Left lung (tissue), 10 donors: ENCODE measurements around the gene SF1. TPM values are rescaled to one million over a fixed set of nuclear protein-coding genes. Genes with fewer than 3 reads are reported as not detected.
A peak's percentile ranks its signal among the peaks of the same experiment; 100 is the strongest.

Source experiments
- ATAC-seq: fragments of 200-7000 bp; cut with Tn5 transposase; one replicate; pipeline ENCODE4 v1.9.1; 2020; ENCODE audit warnings: moderate library complexity
- DNase-seq, 4 donors: peaks; one replicate each; pipeline ENCODE4 v3.0.0-alpha.2; 2013 to 2020
- H3K27ac ChIP-seq, 2 donors: fragments of 200-600 bp; sonication (generic) in 1 of 2; one replicate each; pipeline versions ENCODE4 v1.5.0 to v1.8.0; 2020 to 2021
- H3K27me3 ChIP-seq, 2 donors: fragments of 200-600 bp; sonication (generic) in 1 of 2; one replicate each; pipeline versions ENCODE4 v1.5.0 to v1.8.0; 2020 to 2021
- H3K36me3 ChIP-seq, 2 donors: fragments of 200-600 bp; sonication (generic) in 1 of 2; one replicate each; pipeline versions ENCODE4 v1.5.0 to v1.8.0; 2020 to 2021
- H3K4me1 ChIP-seq, 2 donors: fragments of 200-600 bp; one replicate each; pipeline ENCODE4 v1.8.0; 2021
- H3K4me3 ChIP-seq, 2 donors: fragments of 200-600 bp; sonication (generic) in 1 of 2; one replicate each; pipeline versions ENCODE4 v1.5.0 to v1.8.0; 2020 to 2021; ENCODE audit warnings: mild to moderate bottlenecking in 1 of 2
- H3K9me3 ChIP-seq, 2 donors: fragments of 200-600 bp; sonication (generic) in 1 of 2; one replicate each; pipeline versions ENCODE4 v1.5.0 to v1.8.0; 2020 to 2021
- intact Hi-C, 2 donors: fragments of 100-400 bp; cut with DNase I; formaldehyde crosslinking; loops; one replicate each; pipeline versions ENCODE4 v1.11.2 to v1.14.2; 2022
- polyA plus RNA-seq, 6 donors: library from polyadenylated mRNA; unstranded; fragments of 120-200 nt; gene quantifications; one replicate each; pipeline ENCODE4 v1.2.1, GENCODE V29; 2013; ENCODE audit not compliant: insufficient read length in 6 of 6
- total RNA-seq, 2 donors: library from RNA; stranded (reverse); fragmentation: NEBNext Ultra II Directional; extraction: Animal tissue kit (Norgen Biotek cat#: 25700); gene quantifications; one replicate each; pipeline ENCODE4 v1.2.1, GENCODE V29; 2021
- TF ChIP-seq, protein P1 (sequence below), 2 donors: fragments of 200-600 bp; sonication (generic) in 1 of 2; IDR thresholded peaks; one replicate each; pipeline versions ENCODE4 v1.5.0 to v1.8.0; 2021; ENCODE audit warnings: antibody characterized with exemption in 2 of 2
- donor health status: DM: no; HTN: yes; CAD: no.
- donor health status: DM: no; HTN: no; CAD: no.

Gene SF1
- total and polyA plus RNA-seq, 8 donors = 169 to 519 (median 446) TPM

DNA sequence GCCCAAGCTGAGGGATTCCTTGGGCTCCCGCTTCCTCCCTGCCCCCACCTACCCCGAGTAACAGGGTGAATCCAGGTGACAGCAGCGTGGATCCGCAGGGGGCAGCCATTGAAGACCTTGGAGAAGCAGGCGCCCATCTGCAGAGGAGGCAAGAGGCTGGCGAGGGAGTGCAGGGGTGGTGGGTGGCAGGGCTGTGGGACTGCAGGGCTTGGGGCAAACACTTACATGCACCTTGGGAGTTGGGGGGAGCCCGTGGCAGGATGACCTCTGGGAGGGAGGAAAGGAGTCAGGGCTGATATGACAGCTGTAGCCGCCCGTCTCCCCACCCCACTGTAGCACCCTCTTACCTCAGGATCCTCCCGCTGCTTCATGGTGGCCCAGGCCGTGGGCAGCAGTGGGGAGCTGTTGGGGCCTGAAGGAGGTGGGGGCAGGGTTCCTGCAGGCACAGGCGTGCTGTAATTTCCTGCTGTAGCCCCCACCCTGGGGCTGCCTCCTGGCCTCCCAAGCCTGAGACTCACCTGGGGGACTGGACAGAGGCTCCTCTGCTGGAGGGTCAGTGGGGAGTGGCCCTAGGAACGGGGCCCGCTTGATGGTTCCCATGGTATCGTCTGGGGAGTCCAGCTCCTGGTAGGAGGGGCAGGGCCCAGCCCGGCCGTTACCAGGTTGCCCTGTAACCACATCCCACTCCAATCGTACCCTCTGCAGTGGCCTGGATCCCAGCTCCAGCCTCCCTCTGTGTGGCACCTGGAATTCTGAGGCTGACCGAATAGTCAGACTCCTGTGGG, 18.6 kb upstream of the SF1 start:
- H3K27ac ChIP-seq = no peak overlapping the region

DNA sequence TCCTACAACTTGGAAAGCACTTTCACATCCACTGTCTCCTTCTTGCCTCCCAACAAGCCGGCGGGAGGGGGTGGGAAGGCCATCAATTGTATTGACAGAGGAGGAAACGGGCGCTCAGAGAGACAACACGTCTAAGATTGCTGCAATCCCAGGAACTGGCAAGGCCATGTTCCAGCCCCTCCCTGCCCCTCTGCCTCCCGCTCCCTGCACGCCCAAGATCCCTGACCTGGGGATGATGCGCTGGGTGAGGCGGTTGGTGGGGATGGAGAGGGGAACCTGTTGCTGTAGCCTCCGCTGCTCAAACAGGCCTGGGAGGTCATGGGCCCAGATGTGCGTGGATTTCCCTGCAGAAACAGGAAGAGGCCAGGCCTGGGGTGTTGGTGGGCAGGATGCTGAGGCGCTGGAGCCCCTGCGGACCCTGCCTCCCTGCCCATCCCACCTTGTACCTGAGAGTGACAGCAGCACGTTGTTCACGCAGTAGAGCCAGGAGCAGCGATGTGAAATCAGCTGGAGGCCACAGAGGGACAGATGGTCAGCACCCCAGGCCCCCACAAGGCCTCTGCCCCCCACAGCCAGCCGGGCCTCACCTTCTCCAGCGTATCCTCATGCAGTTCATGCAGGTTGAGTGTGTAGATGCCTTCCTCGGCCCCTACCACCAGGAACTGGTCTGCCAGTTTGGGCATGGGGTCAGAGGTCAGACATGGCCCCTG, 17.9 kb upstream of the SF1 start:
- no peak for DNase-seq
- Histone ChIP-seq H3K4me1 (peaks cover 0 to 21% of the 10 kb centered on the region in 2 donors), H3K36me3 (peaks cover 0 to 44% of the 10 kb centered on the region in 2 donors), H3K4me3 (no peak overlapping the region), H3K27ac (no peak overlapping the region), H3K27me3 (no peaks in the 10 kb centered on the region), H3K9me3 (no peaks in the 10 kb centered on the region)
- no peak for ATAC-seq
- intact Hi-C loops = no loop called here
- TF ChIP-seq, protein P1, sequence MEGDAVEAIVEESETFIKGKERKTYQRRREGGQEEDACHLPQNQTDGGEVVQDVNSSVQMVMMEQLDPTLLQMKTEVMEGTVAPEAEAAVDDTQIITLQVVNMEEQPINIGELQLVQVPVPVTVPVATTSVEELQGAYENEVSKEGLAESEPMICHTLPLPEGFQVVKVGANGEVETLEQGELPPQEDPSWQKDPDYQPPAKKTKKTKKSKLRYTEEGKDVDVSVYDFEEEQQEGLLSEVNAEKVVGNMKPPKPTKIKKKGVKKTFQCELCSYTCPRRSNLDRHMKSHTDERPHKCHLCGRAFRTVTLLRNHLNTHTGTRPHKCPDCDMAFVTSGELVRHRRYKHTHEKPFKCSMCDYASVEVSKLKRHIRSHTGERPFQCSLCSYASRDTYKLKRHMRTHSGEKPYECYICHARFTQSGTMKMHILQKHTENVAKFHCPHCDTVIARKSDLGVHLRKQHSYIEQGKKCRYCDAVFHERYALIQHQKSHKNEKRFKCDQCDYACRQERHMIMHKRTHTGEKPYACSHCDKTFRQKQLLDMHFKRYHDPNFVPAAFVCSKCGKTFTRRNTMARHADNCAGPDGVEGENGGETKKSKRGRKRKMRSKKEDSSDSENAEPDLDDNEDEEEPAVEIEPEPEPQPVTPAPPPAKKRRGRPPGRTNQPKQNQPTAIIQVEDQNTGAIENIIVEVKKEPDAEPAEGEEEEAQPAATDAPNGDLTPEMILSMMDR (IDR thresholded peaks at IDR 0.05) = no peak

More for the DNA sequence above, 18.6 kb upstream of the SF1 start:
- Histone ChIP-seq H3K27me3 (no peaks in the 10 kb centered on the region), H3K9me3 (no peaks in the 10 kb centered on the region), H3K4me3 (no peak overlapping the region), H3K4me1 (peaks cover 0 to 28% of the 10 kb centered on the region in 2 donors), H3K36me3 (peaks cover 0 to 38% of the 10 kb centered on the region in 2 donors)
- TF ChIP-seq, protein P1 (IDR thresholded peaks at IDR 0.05) = no peak
- DNase-seq = no peak
- intact Hi-C loops = no loop called here
- ATAC-seq = no peak

DNA sequence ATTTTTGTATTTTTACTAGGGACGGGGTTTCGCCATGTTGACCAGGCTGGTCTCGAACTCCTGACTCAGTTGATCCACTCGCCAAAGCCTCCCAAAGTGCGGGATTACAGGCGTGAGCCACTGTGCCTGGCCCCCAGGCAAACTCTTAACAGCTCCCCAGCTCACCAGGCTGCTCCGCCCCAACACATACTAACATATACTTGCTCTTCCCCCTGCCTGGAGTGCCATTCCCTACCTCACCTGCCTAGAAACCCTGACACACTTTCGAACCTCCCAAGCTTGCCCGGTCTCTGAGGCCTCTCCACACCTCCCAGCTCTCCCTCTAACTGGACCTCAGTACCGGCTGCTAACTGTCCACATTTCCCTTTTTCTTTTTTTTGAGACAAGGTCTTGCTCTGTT, 16.2 kb upstream of the SF1 start:
- intact Hi-C loops = no loop called here
- DNase-seq = no peak
- no peak overlapping the region for H3K27ac ChIP-seq
- no peaks in the 10 kb centered on the region for H3K9me3 ChIP-seq
- H3K4me3 ChIP-seq = no peak overlapping the region
- peaks cover 0 to 53% of the 10 kb centered on the region in 2 donors for H3K36me3 ChIP-seq
- TF ChIP-seq, protein P1 (IDR thresholded peaks at IDR 0.05) = no peak
- peaks cover 0 to 7% of the 10 kb centered on the region in 2 donors for H3K4me1 ChIP-seq
- no peaks in the 10 kb centered on the region for H3K27me3 ChIP-seq
- ATAC-seq = no peak

DNA sequence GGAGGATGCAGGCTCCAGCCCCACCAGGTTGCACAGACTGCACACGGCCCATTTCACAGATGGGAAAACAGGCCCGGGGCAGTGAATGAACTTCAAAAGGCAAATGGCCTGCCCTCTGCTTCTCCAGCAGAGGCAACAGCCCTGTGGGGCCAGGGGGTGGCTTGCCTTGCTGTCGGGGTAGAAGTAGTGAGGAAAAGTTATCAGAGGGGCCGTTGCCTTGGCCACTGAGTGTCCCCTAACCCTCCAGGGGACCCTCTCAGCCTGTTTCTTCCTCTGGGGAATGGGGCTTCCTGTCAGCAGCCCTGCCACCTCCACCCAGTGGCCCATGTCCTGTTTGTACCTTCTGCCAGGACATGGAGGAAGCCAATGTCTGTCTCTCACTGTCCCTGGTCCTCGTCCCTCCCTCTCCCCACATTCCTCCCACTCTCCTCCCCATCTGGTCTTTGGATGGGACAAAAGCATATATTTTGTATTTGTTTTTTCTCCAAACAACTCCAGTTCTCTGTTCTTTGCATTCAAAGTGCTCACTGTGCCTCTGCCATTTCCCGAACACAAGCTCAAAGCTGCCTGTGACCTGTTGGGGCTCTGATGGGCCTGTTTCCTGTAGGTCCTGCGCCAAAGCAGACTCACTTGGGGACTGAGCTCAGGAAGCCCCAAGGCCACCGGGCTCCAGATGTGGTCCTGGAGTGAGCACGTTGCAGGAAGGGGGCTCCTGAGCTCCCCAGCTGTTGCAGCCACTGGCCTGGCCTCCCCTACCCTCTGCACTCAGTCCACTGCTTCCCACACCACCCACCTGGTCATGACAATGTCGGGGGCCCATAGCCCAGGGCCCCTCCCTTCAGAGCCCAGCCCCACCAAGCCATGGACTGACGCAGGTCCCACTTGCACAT, 15.2 kb upstream of the SF1 start:
- Histone ChIP-seq H3K36me3 (peaks cover 0 to 57% of the 10 kb centered on the region in 2 donors), H3K4me1 (peaks cover 0 to 7% of the 10 kb centered on the region in 2 donors), H3K9me3 (no peaks in the 10 kb centered on the region), H3K4me3 (no peak overlapping the region), H3K27me3 (no peaks in the 10 kb centered on the region), H3K27ac (no peak overlapping the region)
- ATAC-seq = no peak
- intact Hi-C loops = no loop called here
- TF ChIP-seq, protein P1 (IDR thresholded peaks at IDR 0.05) = no peak
- DNase-seq = peak in 1 of 4 donors; percentile 23
